ENCODE measurements around the gene FOXF1.
A peak's percentile ranks its signal among the peaks of the same experiment; 100 is the strongest.

Gene FOXF1

GRCh38 chr16:86558355-86559193 lies 48.2 kb downstream of the FOXF1 start:
- DNase-seq: no peak

- DNase-seq: no peak
Observed at GRCh38 chr16:86559802-86560305, 49.5 kb downstream of the FOXF1 start.

GRCh38 chr16:86562356-86562755 lies 52.0 kb downstream of the FOXF1 start:
- no peak for DNase-seq

- peak; percentile 88 to 94 (median 93) for DNase-seq
Observed at GRCh38 chr16:86563469-86564345, 53.4 kb downstream of the FOXF1 start.
